Cardiac septum (tissue), 1 donor: Measurements from ENCODE around the gene PCDH12. TPM values are rescaled to one million over a fixed set of nuclear protein-coding genes. Genes with fewer than 3 reads are reported as not detected.
"Not testable (repeated sequence)": the region's sequence is repeated elsewhere in the genome, so short reads cannot be mapped to it uniquely, and the experiment has no call there.

Experiments
- DNase-seq: peaks from one replicate; pipeline ENCODE4 v3.0.0-alpha.2; 2020; ENCODE audit warnings: low spot score
- intact Hi-C: fragments of 100-400 bp; cut with DNase I; formaldehyde crosslinking; loops from one replicate; pipeline ENCODE4 v1.14.0; 2022
- total RNA-seq: library from RNA; stranded (reverse); fragmentation: NEBNext Ultra II Directional; extraction: Animal tissue kit (Norgen Biotek cat#: 25700); gene quantifications from one replicate; pipeline ENCODE4 v1.2.1, GENCODE V29; 2021
- donor health status: DM: no; HTN: no; CAD: no.

Gene PCDH12
- total RNA-seq, 1 donor from 2014 or later, result 4.9 TPM

- DNase-seq, result no peak
- intact Hi-C loops, result no loop called here
Observed at GRCh38 chr5:141944076-141944475, 13.9 kb downstream of the PCDH12 start.

GRCh38 chr5:141942185-141942857, 15.7 kb downstream of the PCDH12 start:
- intact Hi-C loops, result no loop called here
- DNase-seq, result no peak

GRCh38 chr5:141941779-141942178, 16.2 kb downstream of the PCDH12 start:
- intact Hi-C loops, result no loop called here
- no peak for DNase-seq

- DNase-seq, result no peak
- intact Hi-C loops, result no loop called here
Observed at GRCh38 chr5:141941307-141941706, 16.7 kb downstream of the PCDH12 start.

GRCh38 chr5:141940695-141941271, 17.2 kb downstream of the PCDH12 start:
- no peak for DNase-seq
- intact Hi-C loops, result no loop called here

GRCh38 chr5:141935538-141935937, 22.5 kb downstream of the PCDH12 start:
- intact Hi-C loops, result no loop called here

GRCh38 chr5:141934099-141934844, 23.7 kb downstream of the PCDH12 start:
- intact Hi-C loops, result no loop called here
- no peak for DNase-seq

More at GRCh38 chr5:141935538-141935937, 22.5 kb downstream of the PCDH12 start:
- DNase-seq, result no peak

GRCh38 chr5:141933151-141933550, 24.9 kb downstream of the PCDH12 start:
- no peak for DNase-seq
- intact Hi-C loops, result no loop called here

GRCh38 chr5:141931694-141932093, 26.3 kb downstream of the PCDH12 start:
- intact Hi-C loops, result no loop called here
- DNase-seq, result no peak

- intact Hi-C loops, result loop anchor here (2.0 kb wide), 1 partner anchor 31 kb away; no protein-coding TSS in a partner anchor
- no peak for DNase-seq
Observed at GRCh38 chr5:141929398-141930058, 28.5 kb downstream of the PCDH12 start.

- intact Hi-C loops, result loop anchor here (2.0 kb wide), 1 partner anchor 33 kb away; no protein-coding TSS in a partner anchor
- no peak for DNase-seq
Observed at GRCh38 chr5:141928051-141928450, 30.0 kb downstream of the PCDH12 start.

- DNase-seq, result no peak
- intact Hi-C loops, result no loop called here
Observed at GRCh38 chr5:141926434-141926833, 31.6 kb downstream of the PCDH12 start.

GRCh38 chr5:141923448-141924313, 34.3 kb downstream of the PCDH12 start, which contains the start of gene DELE1:
TSS of gene DELE1 (plus strand) at chr5:141923871. CDS start at chr5:141923942, 71 bp downstream.
- intact Hi-C loops, result loop anchor here (5.0 kb wide), 1 partner anchor 41 kb away; no protein-coding TSS in a partner anchor
- peak; percentile 98 for DNase-seq

- intact Hi-C loops, result loop anchor here (5.0 kb wide), 1 partner anchor 41 kb away; no protein-coding TSS in a partner anchor
- not testable (repeated sequence) for DNase-seq
Observed at GRCh38 chr5:141922827-141923447, 35.1 kb downstream of the PCDH12 start.

- intact Hi-C loops, result loop anchor here (5.0 kb wide), 1 partner anchor 38 kb away; no protein-coding TSS in a partner anchor
- DNase-seq, result no peak
Observed at GRCh38 chr5:141920771-141921170, 37.2 kb downstream of the PCDH12 start.

- DNase-seq, result no peak
- intact Hi-C loops, result loop anchor here (5.0 kb wide), 1 partner anchor 37 kb away; no protein-coding TSS in a partner anchor
Observed at GRCh38 chr5:141919218-141920119, 38.5 kb downstream of the PCDH12 start.

- intact Hi-C loops, result no loop called here
- DNase-seq, result no peak
Observed at GRCh38 chr5:141917760-141918159, 40.2 kb downstream of the PCDH12 start.
